Mesendoderm (in vitro differentiated cells): ENCODE data around the gene RYR3.
A peak's percentile ranks its signal among the peaks of the same experiment; 100 is the strongest.

Experiments
- DNase-seq: peaks from one replicate; pipeline ENCODE4 v3.0.0; 2013
- H2AK5ac ChIP-seq: 2 replicates; pipeline ENCODE4 v1.6.1; 2013; ENCODE audit warnings: low read length, inconsistent platforms
- H2BK120ac ChIP-seq: 2 replicates; pipeline ENCODE4 v1.6.1; 2013; ENCODE audit warnings: low read depth, mild to moderate bottlenecking, low read length, moderate library complexity, mixed read lengths
- H2BK15ac ChIP-seq: replicated peaks from 2 replicates; pipeline ENCODE4 v1.6.1; 2013; ENCODE audit warnings: low read depth, mild to moderate bottlenecking, moderate library complexity
- H2BK5ac ChIP-seq: 2 replicates; pipeline ENCODE4 v1.6.1; 2013; ENCODE audit warnings: low read length, inconsistent platforms
- H3K18ac ChIP-seq: 2 replicates; pipeline ENCODE4 v1.6.1; 2013; ENCODE audit warnings: mild to moderate bottlenecking, low read length, mixed read lengths
- H3K23ac ChIP-seq: one replicate; pipeline ENCODE4 v1.6.1; 2013; ENCODE audit warnings: low read length
- H3K27ac ChIP-seq: 2 replicates; pipeline ENCODE4 v1.5.1; 2013; ENCODE audit warnings: low read depth, mild to moderate bottlenecking, inconsistent platforms, low read length, moderate library complexity
- H3K27me3 ChIP-seq: 2 replicates; pipeline ENCODE4 v1.6.1; 2013; ENCODE audit warnings: low read length, control low read depth, mild to moderate bottlenecking, inconsistent platforms; ENCODE audit not compliant: insufficient read depth, poor library complexity
- H3K36me3 ChIP-seq: 2 replicates; pipeline ENCODE4 v1.6.1; 2013; ENCODE audit warnings: low read length, inconsistent platforms; ENCODE audit not compliant: control insufficient read depth, insufficient read depth
- H3K4ac ChIP-seq: one replicate; pipeline ENCODE4 v1.6.1; 2013; ENCODE audit warnings: low read depth, mild to moderate bottlenecking, low read length, moderate library complexity
- H3K4me1 ChIP-seq: 2 replicates; pipeline ENCODE4 v1.6.1; 2013; ENCODE audit warnings: low read depth, low read length, inconsistent platforms; ENCODE audit not compliant: control insufficient read depth
- H3K4me2 ChIP-seq: 2 replicates; pipeline ENCODE4 v1.6.1; 2013; ENCODE audit warnings: low read length
- H3K4me3 ChIP-seq: 2 replicates; pipeline ENCODE4 v1.5.1; 2013; ENCODE audit warnings: mild to moderate bottlenecking, low read length
- H3K56ac ChIP-seq: one replicate; pipeline ENCODE4 v1.6.1; 2013; ENCODE audit warnings: low read length
- H3K79me1 ChIP-seq: 2 replicates; pipeline ENCODE4 v1.6.1; 2013; ENCODE audit warnings: low read length, inconsistent platforms
- H3K79me2 ChIP-seq: 2 replicates; pipeline ENCODE4 v1.6.1; 2013; ENCODE audit warnings: mild to moderate bottlenecking, low read length; ENCODE audit not compliant: control insufficient read depth, insufficient read depth
- H3K9ac ChIP-seq: 2 replicates; pipeline ENCODE4 v1.6.1; 2013; ENCODE audit warnings: low read length, inconsistent platforms
- H4K5ac ChIP-seq: one replicate; pipeline ENCODE4 v1.6.1; 2013; ENCODE audit warnings: low read length
- H4K8ac ChIP-seq: one replicate; pipeline ENCODE4 v1.6.1; 2013; ENCODE audit warnings: low read depth, mild to moderate bottlenecking, control low read depth, low read length, moderate library complexity
- WGBS: extraction: QIAGEN DNeasy Blood & Tissue Kit; methylation state at CpG from one replicate; pipeline ENCODE4 v1.1.7; 2013; ENCODE audit warnings: low lambda C conversion rate, missing lambda C conversion rate; ENCODE audit not compliant: insufficient coverage; ENCODE audit errors: extremely low coverage; 5-methylcytosine and 5-hydroxymethylcytosine counted together

Gene RYR3

DNA sequence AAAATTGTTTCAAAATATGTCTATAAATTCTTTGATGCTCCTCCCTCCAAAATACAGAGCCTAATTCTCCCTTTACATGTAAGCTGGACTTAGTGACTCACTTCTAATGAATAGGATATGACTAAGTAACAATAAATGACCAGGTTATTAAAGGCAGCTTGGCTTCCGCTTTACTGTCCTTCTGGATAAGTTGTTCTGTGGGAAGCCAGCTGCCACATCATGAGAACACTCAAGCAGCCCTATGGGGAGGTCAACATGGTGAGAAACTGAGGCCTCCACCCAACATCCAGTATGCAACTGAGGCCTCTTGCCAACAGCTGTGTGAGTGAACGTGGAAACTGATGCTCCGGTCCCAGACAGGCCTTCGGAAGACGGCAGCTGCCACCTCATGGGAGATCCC is 410.2 kb downstream of the RYR3 start:
- Histone ChIP-seq H3K79me1 (no peaks in the 10 kb centered on the region), H4K8ac (no peak overlapping the region), H2BK120ac (no peak overlapping the region), H3K4me3 (no peak overlapping the region), H3K18ac (no peak overlapping the region), H3K9ac (no peak overlapping the region), H2BK5ac (no peak overlapping the region), H3K36me3 (no peaks in the 10 kb centered on the region), H3K56ac (no peak overlapping the region), H3K27ac (no peak overlapping the region), H3K4me2 (no peak overlapping the region), H3K4ac (no peak overlapping the region), H3K23ac (no peak overlapping the region), H3K4me1 (peaks cover 3% of the 10 kb centered on the region), H4K5ac (no peak overlapping the region), H2BK15ac (no peak overlapping the region), H3K79me2 (no peaks in the 10 kb centered on the region), H2AK5ac (no peak overlapping the region), H3K27me3 (no peaks in the 10 kb centered on the region)
- no peak for DNase-seq
- WGBS, result no CpG with 5 or more reads among the region's 5 CpGs

DNA sequence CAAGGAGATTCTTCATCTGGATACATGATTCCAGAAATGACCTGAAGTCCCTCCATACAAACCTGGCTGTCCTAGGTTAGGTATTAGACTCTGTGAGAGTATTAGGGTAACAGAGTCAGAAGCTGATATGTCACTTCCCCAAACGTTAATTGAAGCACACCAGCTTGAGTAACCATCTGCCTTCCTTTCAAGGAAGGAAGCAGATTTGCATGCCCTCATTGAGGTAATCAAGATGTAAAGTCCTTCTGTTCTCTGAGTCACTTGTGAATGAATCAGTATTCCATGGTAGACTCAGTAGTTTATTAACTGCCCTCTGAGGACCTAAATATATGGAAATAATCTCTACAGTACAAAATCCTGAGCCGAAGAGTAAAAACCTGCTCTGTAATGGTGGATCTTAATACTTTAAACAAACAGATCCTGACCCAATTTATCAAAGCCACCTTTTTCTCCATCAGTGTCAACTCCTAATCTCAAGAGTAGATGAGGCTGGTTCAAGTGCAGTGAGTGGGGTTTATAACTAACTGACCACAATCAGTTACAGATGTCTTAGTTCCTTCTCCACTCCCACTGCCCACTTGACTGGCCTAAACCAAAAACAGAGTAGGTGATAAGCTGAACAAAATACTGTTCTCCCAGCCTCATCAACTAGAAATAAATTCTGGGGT is 411.4 kb downstream of the RYR3 start:
- Histone ChIP-seq H2BK5ac (no peak overlapping the region), H2BK15ac (no peak overlapping the region), H3K4me2 (no peak overlapping the region), H3K36me3 (no peaks in the 10 kb centered on the region), H3K79me1 (no peaks in the 10 kb centered on the region), H3K27ac (no peak overlapping the region), H3K9ac (no peak overlapping the region), H3K56ac (no peak overlapping the region), H2BK120ac (no peak overlapping the region), H3K4ac (no peak overlapping the region), H4K8ac (no peak overlapping the region), H3K4me1 (peaks cover 3% of the 10 kb centered on the region), H3K79me2 (no peaks in the 10 kb centered on the region), H2AK5ac (no peak overlapping the region), H4K5ac (no peak overlapping the region), H3K18ac (no peak overlapping the region), H3K27me3 (no peaks in the 10 kb centered on the region), H3K4me3 (no peak overlapping the region), H3K23ac (no peak overlapping the region)
- no peak for DNase-seq
- no CpG with 5 or more reads among the region's 2 CpGs for WGBS

GRCh38 chr15:33722673-33723015 is 411.9 kb downstream of the RYR3 start:
- Histone ChIP-seq H3K4ac (no peak overlapping the region), H3K79me2 (no peaks in the 10 kb centered on the region), H2BK120ac (no peak overlapping the region), H3K4me1 (peaks cover 3% of the 10 kb centered on the region), H3K23ac (no peak overlapping the region), H3K18ac (no peak overlapping the region), H3K27ac (no peak overlapping the region), H3K4me3 (no peak overlapping the region), H3K27me3 (no peaks in the 10 kb centered on the region), H3K36me3 (no peaks in the 10 kb centered on the region), H3K4me2 (no peak overlapping the region), H2BK15ac (no peak overlapping the region), H3K79me1 (no peaks in the 10 kb centered on the region), H4K8ac (no peak overlapping the region), H3K56ac (no peak overlapping the region), H2AK5ac (no peak overlapping the region), H2BK5ac (no peak overlapping the region), H3K9ac (no peak overlapping the region), H4K5ac (no peak overlapping the region)
- WGBS, result no CpG with 5 or more reads among the region's 12 CpGs
- no peak for DNase-seq

DNA sequence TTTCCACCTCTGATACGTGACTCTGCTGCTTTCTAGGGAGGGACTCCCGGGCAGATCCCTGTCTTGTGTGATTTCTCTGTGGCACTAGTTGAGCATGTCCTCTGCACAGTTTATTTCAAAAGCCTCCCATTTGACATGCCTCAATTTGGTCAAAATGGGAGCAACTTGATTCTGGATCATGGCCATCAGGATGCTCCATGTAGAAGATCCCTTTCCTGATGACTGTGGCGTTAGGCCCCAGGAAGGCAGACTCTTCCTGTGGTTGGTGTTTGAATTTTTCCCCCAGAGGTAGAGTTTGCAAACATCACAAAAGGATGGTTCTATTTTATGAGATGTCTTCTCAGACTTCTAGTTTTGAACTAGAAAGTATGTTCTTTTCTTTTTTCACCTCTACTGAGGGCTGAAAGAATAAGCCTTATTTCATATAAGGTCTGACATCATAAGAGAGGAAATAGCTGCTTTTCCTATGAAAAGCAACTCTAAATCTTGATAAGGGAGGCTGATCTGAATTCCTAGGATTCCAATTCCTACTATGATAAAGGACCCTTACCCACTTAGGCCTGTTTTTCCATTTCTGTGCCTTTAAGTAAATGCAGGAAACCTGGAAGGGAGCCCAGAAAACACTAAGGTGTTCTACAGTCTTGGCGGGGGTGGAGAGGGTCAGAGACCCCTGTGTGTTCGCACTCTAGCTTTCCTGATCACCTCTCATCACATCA is 413.7 kb downstream of the RYR3 start:
- no peak overlapping the region for H2BK15ac ChIP-seq
- H3K27ac ChIP-seq, result no peak overlapping the region
- H3K56ac ChIP-seq, result no peak overlapping the region
- H3K4ac ChIP-seq, result no peak overlapping the region
- no peaks in the 10 kb centered on the region for H3K79me2 ChIP-seq
- H3K4me1 ChIP-seq, result peaks cover 3% of the 10 kb centered on the region
- H2AK5ac ChIP-seq, result no peak overlapping the region
- no peak overlapping the region for H3K23ac ChIP-seq
- no peak overlapping the region for H3K4me3 ChIP-seq
- no peak overlapping the region for H4K5ac ChIP-seq
- WGBS, result no CpG with 5 or more reads among the region's 5 CpGs
- H3K27me3 ChIP-seq, result no peaks in the 10 kb centered on the region
- no peak overlapping the region for H3K4me2 ChIP-seq
- no peaks in the 10 kb centered on the region for H3K79me1 ChIP-seq
- DNase-seq, result peak; percentile 74
- no peaks in the 10 kb centered on the region for H3K36me3 ChIP-seq
- H3K9ac ChIP-seq, result no peak overlapping the region
- no peak overlapping the region for H2BK120ac ChIP-seq
- H4K8ac ChIP-seq, result no peak overlapping the region
- H3K18ac ChIP-seq, result no peak overlapping the region
- H2BK5ac ChIP-seq, result no peak overlapping the region

GRCh38 chr15:33729653-33730052 is 418.9 kb downstream of the RYR3 start:
- no peaks in the 10 kb centered on the region for H3K36me3 ChIP-seq
- H3K4me3 ChIP-seq, result no peak overlapping the region
- H4K5ac ChIP-seq, result no peak overlapping the region
- H2AK5ac ChIP-seq, result no peak overlapping the region
- H3K79me1 ChIP-seq, result no peaks in the 10 kb centered on the region
- H3K79me2 ChIP-seq, result no peaks in the 10 kb centered on the region
- no CpG with 5 or more reads among the region's 4 CpGs for whole genome bisulfite sequencing
- H3K27ac ChIP-seq, result no peak overlapping the region
- no peak overlapping the region for H3K4me2 ChIP-seq
- H3K4me1 ChIP-seq, result peaks cover 3% of the 10 kb centered on the region
- H3K18ac ChIP-seq, result no peak overlapping the region
- no peaks in the 10 kb centered on the region for H3K27me3 ChIP-seq
- no peak overlapping the region for H2BK120ac ChIP-seq
- H4K8ac ChIP-seq, result no peak overlapping the region
- H3K4ac ChIP-seq, result no peak overlapping the region
- H3K9ac ChIP-seq, result no peak overlapping the region
- DNase-seq, result no peak
- H2BK15ac ChIP-seq, result no peak overlapping the region
- no peak overlapping the region for H2BK5ac ChIP-seq
- H3K23ac ChIP-seq, result no peak overlapping the region
- no peak overlapping the region for H3K56ac ChIP-seq

DNA sequence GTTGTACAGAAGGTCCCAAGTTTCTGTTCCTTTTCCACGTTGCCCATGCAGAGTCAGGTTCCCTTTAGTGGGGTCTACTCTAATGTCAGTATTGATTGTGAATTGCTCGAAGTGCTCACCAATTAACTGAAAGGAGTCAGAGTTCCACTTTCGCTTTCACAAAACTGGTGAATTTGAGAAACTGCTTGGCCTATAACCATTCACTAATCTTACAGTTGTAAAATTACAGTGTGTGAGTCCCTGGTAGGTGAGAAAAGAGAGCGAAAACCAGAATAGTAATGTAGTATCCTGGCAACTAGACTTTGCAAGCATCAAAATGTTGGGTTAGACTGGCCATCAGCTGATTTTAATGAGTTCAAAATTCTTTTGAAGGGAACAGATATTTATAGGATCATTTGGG is 420.0 kb downstream of the RYR3 start:
- Histone ChIP-seq H2AK5ac (no peak overlapping the region), H3K4me2 (no peak overlapping the region), H2BK120ac (no peak overlapping the region), H2BK5ac (no peak overlapping the region), H3K36me3 (no peaks in the 10 kb centered on the region), H3K27me3 (no peaks in the 10 kb centered on the region), H3K79me2 (no peaks in the 10 kb centered on the region), H3K4me1 (no peaks in the 10 kb centered on the region), H3K23ac (no peak overlapping the region), H3K9ac (no peak overlapping the region), H3K27ac (no peak overlapping the region), H4K5ac (no peak overlapping the region), H2BK15ac (no peak overlapping the region), H3K18ac (no peak overlapping the region), H4K8ac (no peak overlapping the region), H3K4ac (no peak overlapping the region), H3K4me3 (no peak overlapping the region), H3K79me1 (no peaks in the 10 kb centered on the region), H3K56ac (no peak overlapping the region)
- WGBS, result no CpG with 5 or more reads among the region's 4 CpGs
- DNase-seq, result no peak
